HAP-1 (cell line): ENCODE results near the gene SLC13A3.

Source experiments
- DNase-seq, 2 experiments: peaks; one replicate each; pipeline ENCODE4 v3.0.0-alpha.2; 2016 to 2020; ENCODE audit warnings: low spot score in 2 of 2
- H3K27me3 ChIP-seq: fragments of 250-450 bp; sonication (Bioruptor Pico); 2 replicates; pipeline ENCODE4 v1.5.1; 2020; ENCODE audit warnings: low read depth, mild to moderate bottlenecking, moderate library complexity
- H3K36me3 ChIP-seq: fragments of 250-450 bp; sonication (Bioruptor Pico); replicated peaks from 2 replicates; pipeline ENCODE4 v1.5.1; 2020; ENCODE audit warnings: mild to moderate bottlenecking
- H3K4me1 ChIP-seq: fragments of 250-450 bp; sonication (Bioruptor Pico); 2 replicates; pipeline ENCODE4 v1.5.1; 2020; ENCODE audit warnings: mild to moderate bottlenecking
- H3K4me3 ChIP-seq: fragments of 250-450 bp; sonication (Bioruptor Pico); 2 replicates; pipeline ENCODE4 v1.5.1; 2020; ENCODE audit warnings: mild to moderate bottlenecking, moderate library complexity
- H3K9me3 ChIP-seq: fragments of 250-450 bp; sonication (Bioruptor Pico); 2 replicates; pipeline ENCODE4 v1.5.1; 2020; ENCODE audit warnings: mild to moderate bottlenecking, moderate library complexity
- in situ Hi-C: fragments of 300-500 bp; cut with MboI; formaldehyde crosslinking; loops from 3 replicates; pipeline ENCODE4 v1.14.3; 2020; ENCODE audit warnings: low sequenced_read_pairs, inconsistent platforms, mixed read lengths

Gene SLC13A3

GRCh38 chr20:46588532-46589511, 62.4 kb downstream of the SLC13A3 start:
- no peaks in the 10 kb centered on the region for H3K4me1 ChIP-seq
- no peak overlapping the region for H3K4me3 ChIP-seq
- H3K36me3 ChIP-seq: no peaks in the 10 kb centered on the region
- H3K9me3 ChIP-seq: no peaks in the 10 kb centered on the region
- in situ Hi-C loops: no loop called here
- H3K27me3 ChIP-seq: no peaks in the 10 kb centered on the region; the same call in 1 of the 2 replicates
- DNase-seq: no peak

DNA sequence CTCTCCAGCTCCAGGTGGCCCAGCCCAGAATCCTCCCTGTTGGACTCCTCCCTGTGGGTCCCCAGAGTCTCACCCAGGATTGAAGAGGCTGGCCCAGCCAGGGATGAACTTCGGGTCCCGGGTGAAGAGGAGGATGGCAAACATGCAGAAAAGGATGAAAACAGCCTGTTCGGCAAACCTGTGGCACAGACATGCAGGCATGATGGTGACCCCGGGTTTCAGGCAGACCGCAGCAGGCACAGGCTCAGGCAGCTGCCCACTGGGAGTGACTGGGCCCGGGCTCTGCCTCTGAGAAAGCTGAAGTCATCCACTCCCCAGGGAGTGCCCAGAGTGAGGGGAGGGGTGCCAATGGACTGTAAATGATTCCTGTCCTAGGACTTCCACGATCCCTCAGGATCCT, 63.3 kb downstream of the SLC13A3 start:
- no peaks in the 10 kb centered on the region; the same call in 1 of the 2 replicates for H3K27me3 ChIP-seq
- H3K9me3 ChIP-seq: no peaks in the 10 kb centered on the region
- no peak overlapping the region for H3K4me3 ChIP-seq
- H3K36me3 ChIP-seq: no peaks in the 10 kb centered on the region
- no peaks in the 10 kb centered on the region for H3K4me1 ChIP-seq
- in situ Hi-C loops: no loop called here
- no peak for DNase-seq

DNA sequence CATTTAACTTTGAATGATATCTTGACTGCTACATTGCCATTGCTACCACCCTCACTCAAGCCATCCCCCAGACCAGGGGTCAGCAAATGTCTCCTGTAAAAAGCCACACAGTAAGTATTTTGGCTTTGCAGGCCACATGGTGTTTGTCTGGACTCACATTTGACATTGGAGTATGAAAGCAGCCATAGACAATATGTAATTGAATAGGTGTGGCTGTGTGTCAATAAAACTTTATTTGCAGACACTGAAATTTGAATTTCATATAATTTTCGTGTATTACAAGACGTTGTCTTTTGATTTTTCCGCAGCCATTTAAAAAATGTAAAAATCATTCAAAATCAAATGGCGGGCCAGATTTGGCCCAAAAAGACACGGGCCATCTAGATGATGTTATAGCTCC, 64.5 kb downstream of the SLC13A3 start:
- in situ Hi-C loops: no loop called here
- H3K9me3 ChIP-seq: no peaks in the 10 kb centered on the region

GRCh38 chr20:46584508-46584907, 66.8 kb downstream of the SLC13A3 start:
- in situ Hi-C loops: no loop called here
- no peaks in the 10 kb centered on the region for H3K36me3 ChIP-seq
- H3K4me3 ChIP-seq: no peak overlapping the region
- no peak for DNase-seq
- no peaks in the 10 kb centered on the region for H3K27me3 ChIP-seq
- no peaks in the 10 kb centered on the region for H3K4me1 ChIP-seq
- H3K9me3 ChIP-seq: no peaks in the 10 kb centered on the region

More for the DNA sequence above, 64.5 kb downstream of the SLC13A3 start:
- Histone ChIP-seq H3K4me1 (no peaks in the 10 kb centered on the region), H3K27me3 (no peaks in the 10 kb centered on the region; the same call in 1 of the 2 replicates), H3K4me3 (no peak overlapping the region), H3K36me3 (no peaks in the 10 kb centered on the region)
- DNase-seq: no peak

DNA sequence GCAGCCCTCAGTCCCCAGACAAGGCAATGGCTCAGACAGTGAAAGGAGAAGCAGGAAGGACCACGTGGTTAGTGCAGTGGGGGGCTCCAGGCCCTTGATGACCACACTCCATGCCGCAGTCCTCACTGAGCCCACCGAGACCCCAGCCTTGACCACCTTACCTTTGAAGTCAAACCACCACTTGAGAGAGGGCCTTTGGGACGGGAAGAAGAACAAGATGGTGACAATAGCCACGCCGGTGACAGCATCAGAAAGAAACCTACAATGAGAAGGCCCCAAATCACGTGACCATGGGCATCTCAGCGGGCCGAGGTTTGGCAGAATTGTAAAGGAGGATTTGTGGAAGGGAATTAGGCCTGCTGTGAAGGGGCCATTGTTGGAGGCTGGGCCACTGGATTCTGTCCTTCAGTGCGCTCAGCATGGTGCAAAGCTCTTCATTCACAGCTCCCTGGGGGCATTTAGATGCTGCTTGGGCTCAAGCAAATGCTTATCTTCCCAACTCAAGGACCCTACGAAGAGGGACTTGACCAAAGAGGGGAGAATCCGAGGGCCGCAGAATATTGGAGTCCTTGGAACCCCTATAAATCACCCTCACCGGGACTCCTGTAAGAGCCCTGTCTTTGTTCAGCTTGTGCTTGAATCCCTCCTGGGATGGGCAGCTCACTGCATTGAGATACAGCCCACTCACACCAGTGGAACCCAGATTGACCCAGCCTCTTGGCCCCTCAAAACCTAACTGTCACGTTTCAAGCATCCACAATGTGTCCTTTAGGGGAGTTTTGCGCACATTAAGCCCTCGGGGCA, 67.6 kb downstream of the SLC13A3 start:
- no peaks in the 10 kb centered on the region for H3K9me3 ChIP-seq
- no peaks in the 10 kb centered on the region for H3K36me3 ChIP-seq
- DNase-seq: peak in 1 of 2 experiments; percentile 24
- H3K27me3 ChIP-seq: no peaks in the 10 kb centered on the region
- H3K4me1 ChIP-seq: no peaks in the 10 kb centered on the region
- no peak overlapping the region for H3K4me3 ChIP-seq
- in situ Hi-C loops: no loop called here

GRCh38 chr20:46582648-46583047, 68.6 kb downstream of the SLC13A3 start:
- no peaks in the 10 kb centered on the region for H3K27me3 ChIP-seq
- H3K4me1 ChIP-seq: no peaks in the 10 kb centered on the region
- no peak overlapping the region for H3K4me3 ChIP-seq
- in situ Hi-C loops: no loop called here
- H3K9me3 ChIP-seq: no peaks in the 10 kb centered on the region
- no peaks in the 10 kb centered on the region for H3K36me3 ChIP-seq
- DNase-seq: no peak

- H3K4me3 ChIP-seq: no peak overlapping the region
- H3K9me3 ChIP-seq: no peaks in the 10 kb centered on the region
- no peaks in the 10 kb centered on the region for H3K36me3 ChIP-seq
- DNase-seq: no peak
- in situ Hi-C loops: no loop called here
- H3K27me3 ChIP-seq: no peaks in the 10 kb centered on the region
- H3K4me1 ChIP-seq: no peaks in the 10 kb centered on the region
Measured at GRCh38 chr20:46581391-46581790, 69.9 kb downstream of the SLC13A3 start.

DNA sequence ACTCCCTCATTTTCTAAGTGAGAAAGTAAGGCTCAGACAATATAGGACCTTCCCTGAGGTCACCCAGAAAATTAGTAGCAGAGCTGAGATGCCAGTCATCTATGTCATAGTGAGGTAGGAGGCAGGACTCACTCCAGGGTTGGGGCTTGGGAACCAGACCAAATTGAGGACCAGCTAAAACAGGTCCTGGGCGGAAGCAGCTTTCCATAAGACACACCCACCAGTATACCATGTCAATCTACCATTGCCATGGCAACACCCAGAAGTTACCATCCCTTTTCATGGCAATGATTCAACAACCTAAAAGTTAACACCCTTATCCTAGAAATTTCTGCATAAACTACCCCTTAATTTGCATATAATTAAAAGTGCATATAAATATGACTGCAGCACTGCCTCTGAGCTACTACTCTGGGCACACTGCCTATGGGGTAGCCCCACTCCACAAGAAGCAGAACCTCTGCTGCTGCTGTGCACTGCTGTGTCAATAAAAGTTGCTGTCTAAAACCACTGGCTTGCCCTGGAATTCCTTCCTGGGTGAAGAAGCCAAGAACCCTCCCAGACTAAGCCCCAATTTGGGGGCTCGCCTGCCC, 70.5 kb downstream of the SLC13A3 start:
- DNase-seq: no peak
- in situ Hi-C loops: no loop called here
- Histone ChIP-seq H3K9me3 (no peaks in the 10 kb centered on the region), H3K4me3 (no peak overlapping the region), H3K36me3 (no peaks in the 10 kb centered on the region), H3K27me3 (no peaks in the 10 kb centered on the region), H3K4me1 (no peaks in the 10 kb centered on the region)

DNA sequence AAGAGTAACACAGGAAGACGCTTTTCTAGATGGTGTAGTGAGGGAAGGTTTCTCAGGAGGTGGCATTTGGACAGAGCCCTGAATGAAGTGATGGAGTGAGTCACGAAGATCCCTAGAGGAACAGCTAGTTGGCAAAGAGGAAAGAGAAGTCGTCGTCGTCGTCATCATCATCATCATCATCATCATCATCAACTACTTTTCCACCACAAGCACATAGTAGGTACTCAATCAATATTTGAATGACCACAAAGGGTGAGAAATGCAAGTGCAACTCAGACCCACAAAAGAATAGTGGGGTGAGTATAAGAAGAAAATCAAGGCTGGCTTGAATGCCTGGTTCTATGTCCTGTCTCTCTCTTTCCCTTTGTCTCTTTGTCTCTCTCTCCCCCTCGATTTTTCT, 72.5 kb downstream of the SLC13A3 start:
- Histone ChIP-seq H3K36me3 (no peaks in the 10 kb centered on the region), H3K4me3 (no peak overlapping the region), H3K4me1 (no peaks in the 10 kb centered on the region), H3K27me3 (peaks cover 3% of the 10 kb centered on the region; the same call in 1 of the 2 replicates), H3K9me3 (no peaks in the 10 kb centered on the region)
- no peak for DNase-seq
- in situ Hi-C loops: no loop called here

GRCh38 chr20:46576774-46577395, 74.4 kb downstream of the SLC13A3 start:
- Histone ChIP-seq H3K9me3 (no peaks in the 10 kb centered on the region), H3K4me1 (no peaks in the 10 kb centered on the region), H3K36me3 (no peaks in the 10 kb centered on the region), H3K4me3 (no peak overlapping the region), H3K27me3 (peaks cover 10% of the 10 kb centered on the region; the same call in 1 of the 2 replicates)
- DNase-seq: no peak
- in situ Hi-C loops: no loop called here

- Histone ChIP-seq H3K4me1 (no peaks in the 10 kb centered on the region), H3K4me3 (no peak overlapping the region), H3K9me3 (no peaks in the 10 kb centered on the region), H3K27me3 (peaks cover 10% of the 10 kb centered on the region; the same call in 1 of the 2 replicates), H3K36me3 (no peaks in the 10 kb centered on the region)
- in situ Hi-C loops: no loop called here
- no peak for DNase-seq
Measured at GRCh38 chr20:46575937-46576461, 75.3 kb downstream of the SLC13A3 start.

- no peaks in the 10 kb centered on the region for H3K36me3 ChIP-seq
- no peaks in the 10 kb centered on the region for H3K9me3 ChIP-seq
- H3K4me1 ChIP-seq: no peaks in the 10 kb centered on the region
- no peak overlapping the region for H3K4me3 ChIP-seq
- H3K27me3 ChIP-seq: peaks cover 10% of the 10 kb centered on the region; the same call in 1 of the 2 replicates
- DNase-seq: no peak
- in situ Hi-C loops: no loop called here
Measured at GRCh38 chr20:46575394-46575793, 75.9 kb downstream of the SLC13A3 start.
